Inflammatory macrophage (primary cell): Measurements from ENCODE around the gene SCAANT1.

Experiments
- DNase-seq, 2 donors: peaks; one replicate each; pipeline ENCODE4 v3.0.0-alpha.2; 2020 to 2022
- total RNA-seq, 18 experiments: gene quantifications; one replicate each; lab custom pipeline; 2026; ENCODE audit warnings: mixed read lengths in 6 of 18, inconsistent platforms in 2 of 18; lab: John Stamatoyannopoulos, UW

Gene SCAANT1
- 0 to 0.35 (median 0.03) reads per million in 18 experiments for total RNA-seq

- DNase-seq: peak; percentile 83 to 90
Observed at GRCh38 chr3:63911873-63912767, at the start of gene SCAANT1. SCAANT1 (minus strand) TSS chr3:63912383.

- no peak for DNase-seq
Observed at GRCh38 chr3:63961891-63962290, 49.7 kb upstream of the SCAANT1 start.

- peak; percentile 48 to 64 for DNase-seq
Observed at GRCh38 chr3:63960048-63960711, 48.0 kb upstream of the SCAANT1 start.

GRCh38 chr3:63959146-63959545, 47.0 kb upstream of the SCAANT1 start:
- no peak for DNase-seq

- DNase-seq: no peak
Observed at GRCh38 chr3:63955830-63956545, 43.8 kb upstream of the SCAANT1 start.

GRCh38 chr3:63955036-63955650, 43.0 kb upstream of the SCAANT1 start:
- DNase-seq: no peak

- DNase-seq: no peak
Observed at GRCh38 chr3:63954182-63954581, 42.0 kb upstream of the SCAANT1 start.

GRCh38 chr3:63952248-63952594, 40.0 kb upstream of the SCAANT1 start:
- DNase-seq: no peak

GRCh38 chr3:63951492-63952247, 39.5 kb upstream of the SCAANT1 start:
- DNase-seq: no peak

- DNase-seq: peak; percentile 28 to 47
Observed at GRCh38 chr3:63950698-63951097, 38.5 kb upstream of the SCAANT1 start.

- DNase-seq: no peak
Observed at GRCh38 chr3:63949005-63949404, 36.8 kb upstream of the SCAANT1 start.

- DNase-seq: no peak
Observed at GRCh38 chr3:63947594-63947993, 35.4 kb upstream of the SCAANT1 start.

- DNase-seq: no peak
Observed at GRCh38 chr3:63946753-63947152, 34.6 kb upstream of the SCAANT1 start.

GRCh38 chr3:63945558-63946096, 33.4 kb upstream of the SCAANT1 start:
- no peak for DNase-seq

- no peak for DNase-seq
Observed at GRCh38 chr3:63943678-63944077, 31.5 kb upstream of the SCAANT1 start.

- peak; percentile 14 to 57 for DNase-seq
Observed at GRCh38 chr3:63942528-63942927, 30.3 kb upstream of the SCAANT1 start.

- no peak for DNase-seq
Observed at GRCh38 chr3:63940389-63940757, 28.2 kb upstream of the SCAANT1 start.

- DNase-seq: peak; percentile 83 to 86
Observed at GRCh38 chr3:63937661-63938651, 25.8 kb upstream of the SCAANT1 start.

GRCh38 chr3:63936925-63937324, 24.7 kb upstream of the SCAANT1 start:
- no peak for DNase-seq
